ENCODE results near the gene TTLL11.

- TF ChIP-seq CTCF (IDR thresholded peaks at IDR 0.05) (no peak), ZFX (IDR thresholded peaks at IDR 0.05; ENCODE audit: borderline replicate concordance) (no peak)
These were observed 316.1 kb downstream of the TTLL11 start for GRCh38 chr9:121776739-121777637.

Data from 22Rv1 (cell line).